PC-9 (cell line): ENCODE data around the gene HLA-DOA.
A peak's percentile ranks its signal among the peaks of the same experiment; 100 is the strongest.

Experiments
- CTCF ChIP-seq: fragments of 200-600 bp; sonication (generic); conservative IDR thresholded peaks from 2 replicates; pipeline ENCODE4 v1.6.1; 2017; ENCODE audit warnings: mixed run types, antibody characterized with exemption, mild to moderate bottlenecking, moderate library complexity
- EZH2 ChIP-seq: fragments of 200-600 bp; sonication (generic); IDR thresholded peaks from 2 replicates; pipeline ENCODE4 v1.8.0; 2017; ENCODE audit warnings: antibody characterized with exemption, low read depth

GRCh38 chr6:32984622-32985389 lies 24.6 kb downstream of the HLA-DOA start:
- TF ChIP-seq CTCF (peak; percentile 89), EZH2 (no peak)
